Measurements from ENCODE around the gene TEX12. TPM values are rescaled to one million over a fixed set of nuclear protein-coding genes. Genes with fewer than 3 reads are reported as not detected.

The TEX12 gene
- total RNA-seq, 1 donor from 2014 or later, result not detected

GRCh38 chr11:112156153-112156955 is 10.8 kb upstream of the TEX12 start:
- H3K4me1 ChIP-seq, result peaks cover 0 to 10% of the 10 kb centered on the region in 2 donors
- TF ChIP-seq CTCF (IDR thresholded peaks at IDR 0.05), result no peak
- no peaks in the 10 kb centered on the region for H3K27me3 ChIP-seq
- H3K4me3 ChIP-seq, result no peak overlapping the region
- intact Hi-C loops (cut with DNase I), result no loop called here
- no peak overlapping the region for H3K27ac ChIP-seq
- no peak for DNase-seq (ENCODE audit: low spot score in 2 of 2)
- H3K9me3 ChIP-seq, result no peaks in the 10 kb centered on the region
- H3K36me3 ChIP-seq, result no peaks in the 10 kb centered on the region

- no peak overlapping the region for H3K27ac ChIP-seq
- peaks cover 0 to 10% of the 10 kb centered on the region in 2 donors for H3K4me1 ChIP-seq
- no peak for TF ChIP-seq CTCF (IDR thresholded peaks at IDR 0.05)
- intact Hi-C loops (cut with DNase I), result no loop called here
- H3K36me3 ChIP-seq, result no peaks in the 10 kb centered on the region
- no peaks in the 10 kb centered on the region for H3K27me3 ChIP-seq
- H3K9me3 ChIP-seq, result no peaks in the 10 kb centered on the region
- no peak overlapping the region for H3K4me3 ChIP-seq
- DNase-seq (ENCODE audit: low spot score in 2 of 2), result peak in 1 of 2 donors; percentile 84
Measured at GRCh38 chr11:112156956-112157766, 10.0 kb upstream of the TEX12 start.

GRCh38 chr11:112159098-112160065 is 7.8 kb upstream of the TEX12 start:
- Histone ChIP-seq H3K4me3 (no peak overlapping the region), H3K36me3 (no peaks in the 10 kb centered on the region), H3K27me3 (no peaks in the 10 kb centered on the region), H3K4me1 (peaks cover 0 to 10% of the 10 kb centered on the region in 2 donors), H3K27ac (peak overlapping the region in 1 of 2 donors; percentile 19), H3K9me3 (no peaks in the 10 kb centered on the region)
- DNase-seq (ENCODE audit: low spot score in 2 of 2), result no peak
- intact Hi-C loops (cut with DNase I), result no loop called here
- no peak for TF ChIP-seq CTCF (IDR thresholded peaks at IDR 0.05)

- H3K9me3 ChIP-seq, result no peaks in the 10 kb centered on the region
- H3K27ac ChIP-seq, result peak overlapping the region in 1 of 2 donors; percentile 19
- no peaks in the 10 kb centered on the region for H3K27me3 ChIP-seq
- H3K4me1 ChIP-seq, result peaks cover 0 to 10% of the 10 kb centered on the region in 2 donors
- intact Hi-C loops (cut with DNase I), result no loop called here
- H3K36me3 ChIP-seq, result no peaks in the 10 kb centered on the region
- TF ChIP-seq CTCF (IDR thresholded peaks at IDR 0.05), result no peak
- DNase-seq (ENCODE audit: low spot score in 2 of 2), result no peak
- no peak overlapping the region for H3K4me3 ChIP-seq
Measured at GRCh38 chr11:112160091-112160848, 6.9 kb upstream of the TEX12 start.
